ENCODE results near the gene FKTN. TPM values are rescaled to one million over a fixed set of nuclear protein-coding genes. Genes with fewer than 3 reads are reported as not detected.

The FKTN gene
- total and polyA plus RNA-seq, 9 of the 15 experiments (the other 6 are each of a cell fraction or from before 2014, with no cell fraction given), result 5.4 to 16.3 (median 10.4) TPM

- TF ChIP-seq GTF2B (IDR thresholded peaks at IDR 0.05; ENCODE audit: extremely low read depth, insufficient read length) (no peak), ZNF639 (CRISPR knock-in tag; conservative IDR thresholded peaks at IDR 0.05 in 1 of 2, IDR thresholded peaks at IDR 0.05 in 1 of 2) (0 out of 4 replicates have a peak, but pooled peaks of 1 of the 2 experiments have one; percentile 29), HDAC6 (IDR thresholded peaks at IDR 0.05; ENCODE audit: low read depth, low read length) (no peak), FUS (optimal IDR thresholded peaks at IDR 0.05; ENCODE audit: low read depth, low read length) (no peak), RFX1 (IDR thresholded peaks at IDR 0.05) (peak; percentile 53), SMAD4 (CRISPR knock-in tag; conservative IDR thresholded peaks at IDR 0.05) (peak; percentile 87), ZNF780A (CRISPR knock-in tag; IDR thresholded peaks at IDR 0.05) (no peak), HDAC2 (IDR thresholded peaks at IDR 0.05) (peak; percentile 95), GTF2E2 (tag; IDR thresholded peaks at IDR 0.05) (peak; percentile 36; the same call in 1 of the 2 replicates), MEF2D (tag; conservative IDR thresholded peaks at IDR 0.05; ENCODE audit: low read depth) (0 out of 2 replicates have a peak, but pooled peaks have one; percentile 29), UBTF (IDR thresholded peaks at IDR 0.05; ENCODE audit: borderline replicate concordance in 1 of 2, low read depth in 2 of 2, low read length in 2 of 2) (0 out of 4 replicates have a peak, but pooled peaks of 1 of the 2 experiments have one; percentile 5), ZNF830 (CRISPR knock-in tag; IDR thresholded peaks at IDR 0.05) (no peak), SPI1 (IDR thresholded peaks at IDR 0.05; ENCODE audit: borderline replicate concordance, low read depth, low read length) (no peak), ZMIZ1 (IDR thresholded peaks at IDR 0.05; ENCODE audit: low read depth in 2 of 2, low read length in 2 of 2) (peak in 1 of 2 experiments; percentile 95; a peak in 2 of 4 replicates), CXXC5 (CRISPR knock-in tag; IDR thresholded peaks at IDR 0.05) (peak; percentile 43), L3MBTL2 (IDR thresholded peaks at IDR 0.05) (no peak; the same call in 1 of the 2 replicates), TBL1XR1 (IDR thresholded peaks at IDR 0.05; ENCODE audit: low read length in 2 of 2) (peak in 1 of 2 experiments; percentile 92; a peak in 2 of 4 replicates)
Observed at GRCh38 chr9:105647595-105648349, 89.8 kb downstream of the FKTN start (continued).
